Measurements from ENCODE around the gene KCNQ4. TPM values are rescaled to one million over a fixed set of nuclear protein-coding genes. Genes with fewer than 3 reads are reported as not detected.

Gene KCNQ4
- total and polyA plus RNA-seq, 2 of the 4 experiments (the other 2 are of a cell fraction): 0.07 TPM; not detected in 1

- intact Hi-C loops (cut with micrococcal nuclease): no loop called here
- no peak overlapping the region for H4K91ac ChIP-seq (ENCODE audit: insufficient read depth, low read depth, low read length)
- H3K36me3 ChIP-seq (ENCODE audit: control insufficient read depth, insufficient read depth, low read length): peaks cover 19% of the 10 kb centered on the region
- no peaks in the 10 kb centered on the region for H3K27me3 ChIP-seq (ENCODE audit: control insufficient read depth, insufficient read depth, low read length)
- ATAC-seq (ENCODE audit: low read depth) (no peak), DNase-seq (no peak)
- no peak overlapping the region for H2BK15ac ChIP-seq (ENCODE audit: low read depth, low read length)
- ChIA-PET CTCF (no interaction called here), POLR2A (ENCODE audit: unreplicated experiment) (interaction anchor here (0.7 kb wide), 1 partner anchor 9 kb away, joined by 3 read pairs; no protein-coding TSS in a partner anchor)
- no peak overlapping the region for H3K23ac ChIP-seq (ENCODE audit: low read depth, low read length)
- no peak overlapping the region for H2AK9ac ChIP-seq (replicated peaks; ENCODE audit: low read depth, low read length, poor library complexity)
- no peak overlapping the region for H3K9ac ChIP-seq (ENCODE audit: low read depth, low read length)
- H3K27ac ChIP-seq (ENCODE audit: insufficient read depth, low read length): no peak overlapping the region
- no peak overlapping the region for H3K14ac ChIP-seq (replicated peaks; ENCODE audit: low read depth, low read length)
- H3K4me1 ChIP-seq (ENCODE audit: control insufficient read depth, insufficient read depth, low read length): peaks cover 1% of the 10 kb centered on the region; the same call in 1 of the 2 replicates
- no peak overlapping the region for H4K8ac ChIP-seq (ENCODE audit: low read depth in 2 of 2, low read length in 2 of 2)
- no peak overlapping the region for H2AFZ ChIP-seq (replicated peaks; ENCODE audit: low read length, poor library complexity)
- no peak overlapping the region for H3K4ac ChIP-seq (ENCODE audit: low read depth, low read length)
- H3K79me1 ChIP-seq (ENCODE audit: low read depth in 1 of 2, low read length in 2 of 2): peaks cover 16 to 18% of the 10 kb centered on the region in 2 experiments; a peak in 3 of 4 replicates
- H3K9me3 ChIP-seq (ENCODE audit: control insufficient read depth, insufficient read depth, low read length): no peaks in the 10 kb centered on the region
- BruUV-seq (replicated peaks): no TSS peak
- no peak overlapping the region for H3K56ac ChIP-seq (ENCODE audit: extremely low read depth, insufficient read depth, low read length)
- 88% methylated on average over 4 of the region's 5 CpGs; no CpG with 5 or more reads in 1 of the 2 experiments for WGBS, 2 experiments (ENCODE audit: extremely low coverage in 2 of 2, insufficient read length in 1 of 2)
- dilution Hi-C loops (cut with HindIII; ENCODE audit: low sequenced_read_pairs, unreplicated experiment): no loop called here
- TF ChIP-seq USF2 (IDR thresholded peaks at IDR 0.05; ENCODE audit: low read depth, low read length): no peak
- TF ChIP-seq RCOR1 (IDR thresholded peaks at IDR 0.05; ENCODE audit: insufficient replicate concordance, low read length): no peak
- TF ChIP-seq SMC3 (IDR thresholded peaks at IDR 0.05; ENCODE audit: low read depth, low read length): no peak
- no peak for TF ChIP-seq CHD1 (IDR thresholded peaks at IDR 0.05; ENCODE audit: low read depth, low read length)
- no peak for TF ChIP-seq FOS (IDR thresholded peaks at IDR 0.05; ENCODE audit: low read depth, low read length)
- no peak for TF ChIP-seq ELK1 (IDR thresholded peaks at IDR 0.05; ENCODE audit: borderline replicate concordance, low read depth, low read length)
- TF ChIP-seq NFE2L2 (IDR thresholded peaks at IDR 0.05; ENCODE audit: low read depth, low read length): no peak
- TF ChIP-seq CTCF (conservative IDR thresholded peaks at IDR 0.05; ENCODE audit: low read depth, low read length): no peak
- no peak for TF ChIP-seq MAFK (IDR thresholded peaks at IDR 0.05; ENCODE audit: low read depth, low read length)
- no peak for TF ChIP-seq BHLHE40 (IDR thresholded peaks at IDR 0.05; ENCODE audit: low read depth, low read length)
- TF ChIP-seq CEBPB (IDR thresholded peaks at IDR 0.05; ENCODE audit: low read depth, low read length): no peak
- no peak for TF ChIP-seq RAD21 (IDR thresholded peaks at IDR 0.05; ENCODE audit: low read length)
- H3K18ac ChIP-seq (ENCODE audit: low read depth, low read length): no peak overlapping the region
- H2AK5ac ChIP-seq (ENCODE audit: low read depth, low read length): no peak overlapping the region
- H3K9me1 ChIP-seq (ENCODE audit: insufficient read depth, low read length): no peaks in the 10 kb centered on the region; the same call in 1 of the 2 replicates
- no peak overlapping the region for H2BK20ac ChIP-seq (ENCODE audit: low read depth, low read length)
- no peak overlapping the region for H3K4me3 ChIP-seq (ENCODE audit: insufficient read depth, low read depth, low read length)
- no peak overlapping the region for H4K5ac ChIP-seq (ENCODE audit: low read depth, low read length)
- no peak overlapping the region for H3K4me2 ChIP-seq (ENCODE audit: low read depth, low read length)
- H2BK5ac ChIP-seq (ENCODE audit: low read depth, low read length, poor library complexity, severe bottlenecking): no peak overlapping the region
- no peak overlapping the region for H2BK120ac ChIP-seq (ENCODE audit: low read depth, low read length)
- no peaks in the 10 kb centered on the region for H4K20me1 ChIP-seq (ENCODE audit: insufficient read depth, low read length)
- in situ Hi-C loops (cut with MboI; ENCODE audit: low sequenced_read_pairs): no loop called here
Measured at GRCh38 chr1:40748841-40749718, 34.5 kb upstream of the KCNQ4 start.

Data from IMR-90 (cell line).